Measurements from ENCODE around the gene ECHDC1.

- TF ChIP-seq, protein P1, sequence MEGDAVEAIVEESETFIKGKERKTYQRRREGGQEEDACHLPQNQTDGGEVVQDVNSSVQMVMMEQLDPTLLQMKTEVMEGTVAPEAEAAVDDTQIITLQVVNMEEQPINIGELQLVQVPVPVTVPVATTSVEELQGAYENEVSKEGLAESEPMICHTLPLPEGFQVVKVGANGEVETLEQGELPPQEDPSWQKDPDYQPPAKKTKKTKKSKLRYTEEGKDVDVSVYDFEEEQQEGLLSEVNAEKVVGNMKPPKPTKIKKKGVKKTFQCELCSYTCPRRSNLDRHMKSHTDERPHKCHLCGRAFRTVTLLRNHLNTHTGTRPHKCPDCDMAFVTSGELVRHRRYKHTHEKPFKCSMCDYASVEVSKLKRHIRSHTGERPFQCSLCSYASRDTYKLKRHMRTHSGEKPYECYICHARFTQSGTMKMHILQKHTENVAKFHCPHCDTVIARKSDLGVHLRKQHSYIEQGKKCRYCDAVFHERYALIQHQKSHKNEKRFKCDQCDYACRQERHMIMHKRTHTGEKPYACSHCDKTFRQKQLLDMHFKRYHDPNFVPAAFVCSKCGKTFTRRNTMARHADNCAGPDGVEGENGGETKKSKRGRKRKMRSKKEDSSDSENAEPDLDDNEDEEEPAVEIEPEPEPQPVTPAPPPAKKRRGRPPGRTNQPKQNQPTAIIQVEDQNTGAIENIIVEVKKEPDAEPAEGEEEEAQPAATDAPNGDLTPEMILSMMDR (IDR thresholded peaks at IDR 0.05 in 2 of 3, conservative IDR thresholded peaks at IDR 0.05 in 1 of 3; ENCODE audit: borderline replicate concordance in 1 of 3, insufficient read depth in 1 of 3, low read depth in 2 of 3, low read length in 2 of 3) = no peak
- TF ChIP-seq POLR2AphosphoS5 (IDR thresholded peaks at IDR 0.05; ENCODE audit: low read depth, low read length) = no peak
- TF ChIP-seq ELF1 (IDR thresholded peaks at IDR 0.05; ENCODE audit: borderline replicate concordance, low read depth) = no peak
- TF ChIP-seq ZNF274 (IDR thresholded peaks at IDR 0.05; ENCODE audit: low read depth, low read length) = no peak
- no peak for TF ChIP-seq POLR2A (IDR thresholded peaks at IDR 0.05; ENCODE audit: borderline replicate concordance, extremely low read depth, insufficient read depth, insufficient read length)
Measured at GRCh38 chr6:127341471-127342202, 1.8 kb downstream of the ECHDC1 start.

All from HCT116 (cell line).